ENCODE data around the gene PHOSPHO2. TPM values are rescaled to one million over a fixed set of nuclear protein-coding genes. Genes with fewer than 3 reads are reported as not detected.

The PHOSPHO2 gene
- total and polyA plus RNA-seq, 9 of the 15 experiments (the other 6 are each of a cell fraction or from before 2014, with no cell fraction given): 7.8 to 19.1 (median 11.7) TPM

- Histone ChIP-seq H3K4me3 (no peak overlapping the region), H3K4me2 (ENCODE audit: insufficient read depth, low read length) (no peak overlapping the region), H3K79me2 (ENCODE audit: control insufficient read depth, insufficient read depth, low read length) (no peaks in the 10 kb centered on the region), H4K20me1 (replicated peaks; ENCODE audit: control insufficient read depth, insufficient read depth, low read length) (no peaks in the 10 kb centered on the region), H3K9me3 (replicated peaks; ENCODE audit: control insufficient read depth, insufficient read depth, low read depth, low read length) (no peaks in the 10 kb centered on the region), H3K36me3 (ENCODE audit: control insufficient read depth, insufficient read depth, low read length) (no peaks in the 10 kb centered on the region; the same call in 2 of the 3 replicates), H3K4me1 (replicated peaks in 1 of 2; ENCODE audit: control insufficient read depth in 2 of 2, insufficient read depth in 2 of 2, low read length in 2 of 2) (peaks cover 0 to 11% of the 10 kb centered on the region in 2 experiments; a peak in 3 of 5 replicates), H3K9me1 (ENCODE audit: control insufficient read depth, insufficient read depth, low read length) (no peaks in the 10 kb centered on the region), H3K9ac (ENCODE audit: insufficient read depth in 1 of 2, low read depth in 2 of 2, low read length in 2 of 2) (no peak overlapping the region), H3K27me3 (ENCODE audit: control insufficient read depth in 2 of 2, insufficient read depth in 2 of 2, low read length in 2 of 2) (no peaks in the 10 kb centered on the region), H3K27ac (ENCODE audit: extremely low read depth, low read depth, low read length) (no peak overlapping the region), H2AFZ (ENCODE audit: low read depth, low read length) (no peak overlapping the region)
- no peak for TF ChIP-seq ZNF41 (CRISPR knock-in tag; conservative IDR thresholded peaks at IDR 0.05)
- peak; percentile 84 for TF ChIP-seq SMAD1 (IDR thresholded peaks at IDR 0.05; ENCODE audit: low read depth, low read length, partially characterized antibody)
- peak; percentile 100 for TF ChIP-seq NFIC (IDR thresholded peaks at IDR 0.05)
- TF ChIP-seq NFIX (CRISPR knock-in tag; IDR thresholded peaks at IDR 0.05; ENCODE audit: low read depth): peak; percentile 100
- no peak for TF ChIP-seq ZNF584 (CRISPR knock-in tag; IDR thresholded peaks at IDR 0.05; ENCODE audit: low read depth)
- TF ChIP-seq EP400 (IDR thresholded peaks at IDR 0.05): no peak
- no peak for TF ChIP-seq NFE2L1 (tag; IDR thresholded peaks at IDR 0.05; ENCODE audit: borderline replicate concordance, low read depth)
- peak in 1 of 2 experiments; percentile 68 for TF ChIP-seq NCOA2 (IDR thresholded peaks at IDR 0.05; ENCODE audit: partially characterized antibody in 2 of 2)
- no peak for TF ChIP-seq SRF (CRISPR knock-in tag; IDR thresholded peaks at IDR 0.05)
- TF ChIP-seq RAD21 (CRISPR knock-in tag; conservative IDR thresholded peaks at IDR 0.05 in 1 of 2, IDR thresholded peaks at IDR 0.05 in 1 of 2): peak in 1 of 2 experiments; percentile 40; a peak in 2 of 4 replicates
- ChIA-PET CTCF (ENCODE audit: low intra/inter-chr PET ratio) (no interaction called here), POLR2A (no interaction called here)
- DNase-seq (ENCODE audit: extremely low read depth in 1 of 4, low spot score in 3 of 4) (no peak), ATAC-seq (no peak), FAIRE-seq (no peak)
- in situ Hi-C loops (cut with MboI) (no loop called here), intact Hi-C loops (cut with micrococcal nuclease) (no loop called here)
- WGBS (ENCODE audit: insufficient coverage, low coverage, missing lambda C conversion rate): 91% methylated on average over 2 of the region's 2 CpGs
- BruUV-seq (replicated peaks): no TSS peak
Measured at GRCh38 chr2:169647496-169647895, 46.8 kb upstream of the PHOSPHO2 start.
